Endothelial cell of umbilical vein (primary cell): ENCODE measurements around the gene RGS9. TPM values are rescaled to one million over a fixed set of nuclear protein-coding genes. Genes with fewer than 3 reads are reported as not detected.

Experiments used
- BruUV-seq: library from RNA; stranded (reverse); fragments of 400-500 nt; replicated peaks from 2 replicates; lab custom pipeline; 2021; lab: Mats Ljungman, UMichigan
- CTCF ChIA-PET: fragments of 300-600, 350-600 bp; sonication (Branson Sonifier 250); formaldehyde crosslinking; loops from one replicate; lab custom pipeline; 2021; ENCODE audit warnings: antibody characterized with exemption, inconsistent platforms; lab: Charles Lee
- POLR2A ChIA-PET: fragments of 300-600, 350-600 bp; sonication (Branson Sonifier 250); formaldehyde crosslinking; loops from one replicate; lab custom pipeline; 2021; ENCODE audit warnings: antibody characterized with exemption, inconsistent platforms; lab: Charles Lee
- DNase-seq: peaks from one replicate; pipeline ENCODE4 v3.0.0-alpha.2; 2011; ENCODE audit warnings: low read depth, low spot score
- FAIRE-seq: peaks from 2 replicates; lab custom pipeline; 2011; peaks lifted over from hg19 to GRCh38; lab: Jason Lieb, UNC
- H2AFZ ChIP-seq: 2 replicates; pipeline ENCODE4 v1.6.0; 2012; ENCODE audit warnings: low read depth, low read length, control low read depth, inconsistent platforms
- H3K27ac ChIP-seq: 2 replicates; pipeline ENCODE4 v1.5.1; 2011; ENCODE audit warnings: low read depth, mild to moderate bottlenecking, control low read depth, low read length, moderate library complexity; ENCODE audit not compliant: insufficient read depth
- H3K27me3 ChIP-seq, 2 experiments: 2 replicates each; pipeline versions ENCODE4 v1.6.0 to v1.6.1; 2011; ENCODE audit warnings: low read length in 2 of 2, mixed read lengths in 1 of 2; ENCODE audit not compliant: control insufficient read depth in 2 of 2, insufficient read depth in 2 of 2
- H3K36me3 ChIP-seq, 2 experiments: 2 replicates in 1 of 2; 3 replicates in 1 of 2; pipeline ENCODE4 v1.5.1; 2011; ENCODE audit warnings: low read length in 2 of 2, mild to moderate bottlenecking in 1 of 2, moderate library complexity in 1 of 2; ENCODE audit not compliant: control insufficient read depth in 2 of 2, insufficient read depth in 2 of 2; ENCODE audit errors: extremely low read depth in 1 of 2
- H3K4me1 ChIP-seq: 3 replicates; pipeline ENCODE4 v1.5.1; 2011; ENCODE audit warnings: mild to moderate bottlenecking, low read length; ENCODE audit not compliant: control insufficient read depth, insufficient read depth; ENCODE audit errors: extremely low read depth
- H3K4me2 ChIP-seq: 2 replicates; pipeline ENCODE4 v1.6.1; 2011; ENCODE audit warnings: low read length, control low read depth, mixed read lengths; ENCODE audit not compliant: insufficient read depth
- H3K4me3 ChIP-seq, 3 experiments: fragments of 200-600 bp in 1 of 3; sonication (generic), shearing (Covaris generic) in 1 of 3; replicated peaks in 1 of 3; 2 replicates each; pipeline ENCODE4 v1.5.1; 2011 to 2016; ENCODE audit warnings: control low read depth in 3 of 3, low read length in 3 of 3, mild to moderate bottlenecking in 2 of 3, inconsistent platforms in 1 of 3, low read depth in 1 of 3, moderate library complexity in 1 of 3; ENCODE audit not compliant: insufficient read depth in 1 of 3
- H3K79me2 ChIP-seq: 2 replicates; pipeline ENCODE4 v1.6.0; 2012; ENCODE audit warnings: low read length, inconsistent platforms; ENCODE audit not compliant: control insufficient read depth, insufficient read depth
- H3K9ac ChIP-seq: replicated peaks from 2 replicates; pipeline ENCODE3; 2011; ENCODE audit warnings: low read length, control low read depth; ENCODE audit not compliant: insufficient read depth; ENCODE audit errors: extremely low read depth
- H3K9me1 ChIP-seq: replicated peaks from 3 replicates; pipeline ENCODE4 v1.6.0; 2011; ENCODE audit warnings: mild to moderate bottlenecking, low read length; ENCODE audit not compliant: control insufficient read depth, insufficient read depth; ENCODE audit errors: extremely low read depth
- H3K9me3 ChIP-seq: replicated peaks from 2 replicates; pipeline ENCODE4 v1.5.1; 2012; ENCODE audit warnings: low read length, inconsistent platforms; ENCODE audit not compliant: control insufficient read depth, insufficient read depth
- H4K20me1 ChIP-seq: replicated peaks from 2 replicates; pipeline ENCODE3; 2011; ENCODE audit warnings: mild to moderate bottlenecking, low read length; ENCODE audit not compliant: control insufficient read depth, insufficient read depth; ENCODE audit errors: extremely low read depth
- CTCF ChIP-seq, 2 donors: IDR thresholded peaks; 1 replicate in 1 of 2; 2 replicates in 1 of 2; pipeline ENCODE4 v1.5.1; 2011; ENCODE audit warnings: low read length in 2 of 2, mild to moderate bottlenecking in 2 of 2, moderate library complexity in 2 of 2, control low read depth in 1 of 2, inconsistent platforms in 1 of 2, low read depth in 1 of 2; ENCODE audit not compliant: insufficient read depth in 1 of 2; ENCODE audit errors: extremely low read depth in 1 of 2
- EZH2 ChIP-seq: IDR thresholded peaks from 2 replicates; pipeline ENCODE4 v1.6.1; 2012; ENCODE audit warnings: borderline replicate concordance, low read depth, mild to moderate bottlenecking, moderate library complexity, low read length, inconsistent platforms; ENCODE audit not compliant: severe bottlenecking
- FOS ChIP-seq: IDR thresholded peaks from 2 replicates; pipeline ENCODE4 v1.6.1; 2011; ENCODE audit warnings: mild to moderate bottlenecking, low read length, moderate library complexity, borderline replicate concordance; ENCODE audit not compliant: insufficient read depth
- GATA2 ChIP-seq: IDR thresholded peaks from 2 replicates; pipeline ENCODE4 v1.7.0; 2011; ENCODE audit warnings: low read depth, mild to moderate bottlenecking, moderate library complexity, mixed read lengths, low read length; ENCODE audit not compliant: insufficient read length, insufficient read depth
- JUN ChIP-seq: IDR thresholded peaks from 2 replicates; pipeline ENCODE4 v1.6.1; 2011; ENCODE audit warnings: borderline replicate concordance, low read depth; ENCODE audit not compliant: insufficient read length, insufficient read depth
- MYC ChIP-seq: IDR thresholded peaks from one replicate; pipeline ENCODE4 v1.6.1; 2011; ENCODE audit warnings: mild to moderate bottlenecking, low read depth, low read length
- POLR2A ChIP-seq: IDR thresholded peaks from 2 replicates; pipeline ENCODE4 v1.6.1; 2012; ENCODE audit warnings: low read depth, mild to moderate bottlenecking, control low read depth, low read length
- POLR2AphosphoS5 ChIP-seq: IDR thresholded peaks from 2 replicates; pipeline ENCODE4 v1.6.1; 2012; ENCODE audit warnings: low read depth, mild to moderate bottlenecking, control low read depth, low read length, moderate library complexity; ENCODE audit not compliant: insufficient read depth
- dilution Hi-C: fragments of 300-500 bp; cut with MboI; formaldehyde crosslinking; loops from one replicate; pipeline ENCODE4 v1.15.0; 2019; ENCODE audit warnings: low sequenced_read_pairs; ENCODE audit not compliant: extremely low pct_ligation_motif_present
- intact Hi-C: fragments of 100-400 bp; cut with micrococcal nuclease; formaldehyde crosslinking; loops from one replicate; pipeline ENCODE4 v1.10.0; 2022
- polyA plus RNA-seq, 4 experiments: library from polyadenylated mRNA; depleted of rRNA in 3 of 4; stranded (reverse) in 3 of 4; unstranded in 1 of 4; fragments of >200 nt; gene quantifications; 2 replicates each; pipeline versions ENCODE4 v1.2.1 to v1.2.3, GENCODE V29; 2011 to 2012; ENCODE audit warnings: missing spikeins in 1 of 4
- total RNA-seq: library from RNA; stranded (reverse); gene quantifications from 2 replicates; pipeline ENCODE4 v1.2.3, GENCODE V29; 2021
- TF ChIP-seq, protein P1 (sequence below): IDR thresholded peaks from 2 replicates; pipeline ENCODE4 v1.6.1; 2011; ENCODE audit not compliant: insufficient read depth, insufficient read length

RGS9 gene
- total and polyA plus RNA-seq, 2 donors (not counting 3 experiments of a cell fraction or from before 2014, with no cell fraction given): 0.61 to 1.4 TPM

DNA sequence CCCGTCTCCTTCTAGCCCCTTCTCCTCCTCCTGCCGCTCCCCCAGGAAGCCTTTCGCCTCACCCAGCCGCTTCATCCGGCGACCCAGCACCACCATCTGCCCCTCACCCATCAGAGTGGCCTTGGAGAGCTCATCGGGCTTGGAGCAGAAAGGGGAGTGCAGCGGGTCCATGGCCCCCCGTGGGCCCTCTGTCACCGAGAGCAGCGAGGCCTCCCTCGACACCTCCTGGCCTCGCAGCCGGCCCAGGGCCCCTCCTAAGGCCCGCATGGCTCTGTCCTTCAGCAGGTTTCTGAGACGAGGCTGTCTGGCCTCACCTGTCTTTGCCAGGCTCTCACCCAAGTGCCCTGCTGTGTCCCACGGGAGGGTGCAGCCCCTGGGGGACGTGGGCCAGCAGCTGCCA is 87.9 kb downstream of the RGS9 start:
- Histone ChIP-seq H3K4me3 (no peak overlapping the region), H3K9me1 (no peaks in the 10 kb centered on the region), H3K27ac (no peak overlapping the region), H3K79me2 (no peaks in the 10 kb centered on the region), H3K4me1 (peaks cover 11% of the 10 kb centered on the region), H3K36me3 (no peaks in the 10 kb centered on the region), H3K27me3 (peaks cover 26 to 29% of the 10 kb centered on the region in 2 experiments), H3K4me2 (no peak overlapping the region), H4K20me1 (no peaks in the 10 kb centered on the region), H3K9me3 (no peaks in the 10 kb centered on the region), H2AFZ (no peak overlapping the region), H3K9ac (no peak overlapping the region)
- DNase-seq (no peak), FAIRE-seq (no peak)
- ChIA-PET CTCF (interaction anchor here (1.6 kb wide), 1 partner anchor 124 kb away, joined by 4 read pairs; no protein-coding TSS in a partner anchor), POLR2A (no interaction called here)
- dilution Hi-C loops: no loop called here
- no TSS peak for BruUV-seq
- TF ChIP-seq POLR2AphosphoS5 (no peak), JUN (no peak), POLR2A (no peak), GATA2 (no peak), CTCF (IDR thresholded peaks at IDR 0.05; ENCODE audit: extremely low read depth in 1 of 2, insufficient read depth in 1 of 2, low read depth in 1 of 2, low read length in 2 of 2) (no peak), EZH2 (no peak), FOS (no peak), MYC (no peak)
- TF ChIP-seq, protein P1, sequence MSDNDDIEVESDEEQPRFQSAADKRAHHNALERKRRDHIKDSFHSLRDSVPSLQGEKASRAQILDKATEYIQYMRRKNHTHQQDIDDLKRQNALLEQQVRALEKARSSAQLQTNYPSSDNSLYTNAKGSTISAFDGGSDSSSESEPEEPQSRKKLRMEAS: no peak
- intact Hi-C loops: no loop called here
